GM18502 (cell line): ENCODE data around the gene CENPF.
"Not testable (repeated sequence)": the region's sequence is repeated elsewhere in the genome, so short reads cannot be mapped to it uniquely, and the experiment has no call there.

Experiments
- ATAC-seq: cut with Tn5 transposase; IDR thresholded peaks from one replicate; pipeline ENCODE4 v1.9.1; 2021; ENCODE audit warnings: mild to moderate bottlenecking; ENCODE audit not compliant: unreplicated experiment, poor library complexity

CENPF gene

GRCh38 chr1:214582289-214582891 is 20.6 kb upstream of the CENPF start:
- ATAC-seq: no peak

GRCh38 chr1:214583113-214583512 is 19.9 kb upstream of the CENPF start:
- ATAC-seq: no peak

- ATAC-seq: no peak
These were observed 19.0 kb upstream of the CENPF start for GRCh38 chr1:214583824-214584554.

GRCh38 chr1:214584805-214585766 is 17.9 kb upstream of the CENPF start:
- peak; percentile 77 for ATAC-seq

- no peak for ATAC-seq
These were observed 16.4 kb upstream of the CENPF start for GRCh38 chr1:214586621-214587020.

GRCh38 chr1:214587165-214587564 is 15.8 kb upstream of the CENPF start:
- no peak for ATAC-seq

GRCh38 chr1:214588963-214589597 is 13.9 kb upstream of the CENPF start:
- no peak for ATAC-seq

GRCh38 chr1:214590696-214591095 is 12.3 kb upstream of the CENPF start:
- ATAC-seq: no peak

GRCh38 chr1:214591918-214592317 is 11.1 kb upstream of the CENPF start:
- ATAC-seq: not testable (repeated sequence)

- ATAC-seq: no peak
These were observed 9.8 kb upstream of the CENPF start for GRCh38 chr1:214593158-214593557.

- ATAC-seq: peak; percentile 19
These were observed 841 bp downstream of the CENPF start for GRCh38 chr1:214603819-214604252.

- ATAC-seq: no peak
These were observed 1.5 kb downstream of the CENPF start for GRCh38 chr1:214604523-214604922.

- ATAC-seq: not testable (repeated sequence)
These were observed 2.5 kb downstream of the CENPF start for GRCh38 chr1:214605484-214605883.

- not testable (repeated sequence) for ATAC-seq
These were observed 3.2 kb downstream of the CENPF start for GRCh38 chr1:214605933-214606925.

- ATAC-seq: not testable (repeated sequence)
These were observed 4.7 kb downstream of the CENPF start for GRCh38 chr1:214607492-214608215.

GRCh38 chr1:214608216-214608783 is 5.3 kb downstream of the CENPF start:
- not testable (repeated sequence) for ATAC-seq

GRCh38 chr1:214608817-214609216 is 5.8 kb downstream of the CENPF start:
- ATAC-seq: not testable (repeated sequence)

GRCh38 chr1:214609692-214610091 is 6.7 kb downstream of the CENPF start:
- no peak for ATAC-seq
